Activated CD4-positive, alpha-beta T cell treated with anti-CD3 and anti-CD28 coated beads for 24 hours (primary cell): ENCODE data around the gene SWAP70.

Source experiments
- DNase-seq, 2 donors: peaks; one replicate each; pipeline ENCODE4 v3.0.0-alpha.2; 2020; ENCODE audit warnings: low read depth in 2 of 2

Gene SWAP70

GRCh38 chr11:9753021-9753420 lies 89.1 kb downstream of the SWAP70 start:
- no peak for DNase-seq

- no peak for DNase-seq
Observed at GRCh38 chr11:9754010-9754471, 90.2 kb downstream of the SWAP70 start.

GRCh38 chr11:9755561-9756185 lies 91.8 kb downstream of the SWAP70 start:
- no peak for DNase-seq

GRCh38 chr11:9756461-9756860 lies 92.6 kb downstream of the SWAP70 start:
- DNase-seq, result no peak

- no peak for DNase-seq
Observed at GRCh38 chr11:9756878-9757277, 93.0 kb downstream of the SWAP70 start.

- peak; percentile 92 to 93 for DNase-seq
Observed at GRCh38 chr11:9757809-9758636, 94.1 kb downstream of the SWAP70 start.

GRCh38 chr11:9758637-9759518 lies 95.0 kb downstream of the SWAP70 start:
- peak; percentile 38 to 47 for DNase-seq

GRCh38 chr11:9759519-9760192 lies 95.8 kb downstream of the SWAP70 start:
- DNase-seq, result peak; percentile 87

GRCh38 chr11:9760193-9760575 lies 96.3 kb downstream of the SWAP70 start:
- no peak for DNase-seq

- DNase-seq, result no peak
Observed at GRCh38 chr11:9761441-9761945, 97.6 kb downstream of the SWAP70 start.

GRCh38 chr11:9762531-9762930 lies 98.7 kb downstream of the SWAP70 start:
- no peak for DNase-seq

- DNase-seq, result no peak
Observed at GRCh38 chr11:9763301-9763700, 99.4 kb downstream of the SWAP70 start.

GRCh38 chr11:9765320-9766101 lies 101.6 kb downstream of the SWAP70 start:
- DNase-seq, result no peak

- DNase-seq, result no peak
Observed at GRCh38 chr11:9769621-9770020, 105.7 kb downstream of the SWAP70 start.

- no peak for DNase-seq
Observed at GRCh38 chr11:9771071-9771511, 107.2 kb downstream of the SWAP70 start.

GRCh38 chr11:9772218-9772617 lies 108.3 kb downstream of the SWAP70 start:
- DNase-seq, result no peak

GRCh38 chr11:9773524-9773923 lies 109.6 kb downstream of the SWAP70 start:
- no peak for DNase-seq

GRCh38 chr11:9774109-9774508 lies 110.2 kb downstream of the SWAP70 start:
- no peak for DNase-seq

GRCh38 chr11:9774591-9775397 lies 110.9 kb downstream of the SWAP70 start:
- no peak for DNase-seq

GRCh38 chr11:9775398-9775779 lies 111.5 kb downstream of the SWAP70 start:
- no peak for DNase-seq
